WTC11 (cell line): ENCODE data around the gene SPI1. TPM values are rescaled to one million over a fixed set of nuclear protein-coding genes. Genes with fewer than 3 reads are reported as not detected.

Experiments used
- ATAC-seq: fragments of 200-7000 bp; cut with Tn5 transposase; 2 replicates; pipeline ENCODE4 v1.10.0; 2021; ENCODE audit warnings: mild to moderate bottlenecking, moderate library complexity
- CTCF ChIA-PET: fragments of 300-600 bp; sonication (Branson Sonifier 250); formaldehyde crosslinking; loops from one replicate; lab custom pipeline; 2021; ENCODE audit warnings: antibody characterized with exemption; lab: Charles Lee
- POLR2A ChIA-PET: fragments of 350-600 bp; sonication (Branson Sonifier 250); formaldehyde crosslinking; loops from one replicate; lab custom pipeline; 2021; ENCODE audit warnings: antibody characterized with exemption; lab: Charles Lee
- DNase-seq: peaks from one replicate; pipeline ENCODE4 v3.0.0; 2021; ENCODE audit warnings: low spot score
- H3K27ac Mint-ChIP-seq: 2 replicates; pipeline ENCODE4 v1.8.0; 2021; ENCODE audit warnings: mixed read lengths
- H3K27me3 Mint-ChIP-seq: 2 replicates; pipeline ENCODE4 v1.8.0; 2021; ENCODE audit warnings: low read depth, mild to moderate bottlenecking, moderate library complexity, mixed read lengths
- H3K36me3 Mint-ChIP-seq: 2 replicates; pipeline ENCODE4 v1.8.0; 2021; ENCODE audit warnings: mixed read lengths
- H3K4me1 Mint-ChIP-seq: 2 replicates; pipeline ENCODE4 v1.8.0; 2022; ENCODE audit warnings: mixed read lengths
- H3K4me3 Mint-ChIP-seq: 2 replicates; pipeline ENCODE4 v1.8.0; 2021; ENCODE audit warnings: mild to moderate bottlenecking, moderate library complexity, mixed read lengths
- H3K9me3 Mint-ChIP-seq: 2 replicates; pipeline ENCODE4 v1.8.0; 2021; ENCODE audit warnings: mixed read lengths
- ATF1 ChIP-seq: sonication (generic); formaldehyde crosslinking; IDR thresholded peaks from 2 replicates; pipeline ENCODE4 v1.8.1; 2023; ENCODE audit warnings: mild to moderate bottlenecking, moderate library complexity, missing genetic modification reagents
- ERG ChIP-seq: fragments of 250-450 bp; sonication (Bioruptor Pico); IDR thresholded peaks from 2 replicates; pipeline ENCODE4 v1.8.0; 2021; ENCODE audit warnings: mild to moderate bottlenecking
- FOXJ3 ChIP-seq: sonication (generic); formaldehyde crosslinking; IDR thresholded peaks from 2 replicates; pipeline ENCODE4 v1.9.0; 2021; ENCODE audit warnings: missing genetic modification reagents, mild to moderate bottlenecking, borderline replicate concordance
- NFE2L1 ChIP-seq: sonication (generic); formaldehyde crosslinking; IDR thresholded peaks from 2 replicates; pipeline ENCODE4 v1.8.1; 2023; ENCODE audit warnings: missing genetic modification reagents
- NR1H2 ChIP-seq: sonication (generic); formaldehyde crosslinking; IDR thresholded peaks from 2 replicates; pipeline ENCODE4 v1.9.0; 2021; ENCODE audit warnings: mild to moderate bottlenecking, moderate library complexity, missing genetic modification reagents
- RELA ChIP-seq: sonication (generic); formaldehyde crosslinking; IDR thresholded peaks from 2 replicates; pipeline ENCODE4 v1.8.1; 2022; ENCODE audit warnings: missing genetic modification reagents, mild to moderate bottlenecking, borderline replicate concordance
- TEAD4 ChIP-seq: sonication (generic); formaldehyde crosslinking; IDR thresholded peaks from 2 replicates; pipeline ENCODE4 v1.8.0; 2022; ENCODE audit warnings: mild to moderate bottlenecking, missing genetic modification reagents
- ZMAT4 ChIP-seq: fragments of 250-450 bp; sonication (Bioruptor Pico); IDR thresholded peaks from 2 replicates; pipeline ENCODE4 v1.9.0; 2021; ENCODE audit warnings: mild to moderate bottlenecking
- ZNF138 ChIP-seq: sonication (generic); formaldehyde crosslinking; conservative IDR thresholded peaks from 2 replicates; pipeline ENCODE4 v1.8.1; 2022; ENCODE audit warnings: mild to moderate bottlenecking, moderate library complexity, missing genetic modification reagents
- ZNF219 ChIP-seq: sonication (generic); formaldehyde crosslinking; IDR thresholded peaks from 2 replicates; pipeline ENCODE4 v1.8.0; 2023; ENCODE audit warnings: missing genetic modification reagents, mild to moderate bottlenecking, borderline replicate concordance
- ZNF263 ChIP-seq: sonication (generic); formaldehyde crosslinking; IDR thresholded peaks from 2 replicates; pipeline ENCODE4 v1.8.1; 2022; ENCODE audit warnings: low read depth, mild to moderate bottlenecking, moderate library complexity, missing genetic modification reagents
- ZNF416 ChIP-seq: fragments of 250-450 bp; sonication (Bioruptor Pico); IDR thresholded peaks from 2 replicates; pipeline ENCODE4 v1.9.0; 2021; ENCODE audit warnings: mild to moderate bottlenecking, inconsistent platforms
- ZNF425 ChIP-seq: fragments of 250-450 bp; sonication (Bioruptor Pico); conservative IDR thresholded peaks from 2 replicates; pipeline ENCODE4 v1.9.0; 2021; ENCODE audit warnings: mild to moderate bottlenecking
- ZSCAN18 ChIP-seq: fragments of 250-450 bp; sonication (Bioruptor Pico); IDR thresholded peaks from 2 replicates; pipeline ENCODE4 v2.1.2; 2022; ENCODE audit warnings: mild to moderate bottlenecking, moderate library complexity
- total RNA-seq: library from RNA; stranded (reverse); gene quantifications from 3 replicates; pipeline ENCODE4 v1.2.3, GENCODE V29; 2021
- TF ChIP-seq, protein P1 (sequence below): fragments of 250-450 bp; sonication (Bioruptor Pico); IDR thresholded peaks from 2 replicates; pipeline ENCODE4 v1.9.0; 2021; ENCODE audit warnings: mild to moderate bottlenecking
- TF ChIP-seq, protein P2 (sequence below): sonication (generic); formaldehyde crosslinking; IDR thresholded peaks from 2 replicates; pipeline ENCODE4 v1.8.0; 2022; ENCODE audit warnings: mild to moderate bottlenecking, missing genetic modification reagents
- TF ChIP-seq, protein P3 (sequence below): sonication (generic); formaldehyde crosslinking; IDR thresholded peaks from 2 replicates; pipeline ENCODE4 v1.8.1; 2023; ENCODE audit warnings: mild to moderate bottlenecking, missing genetic modification reagents, moderate library complexity

The SPI1 gene
- total RNA-seq, 1 experiment from 2014 or later, result 0.59 TPM

DNA sequence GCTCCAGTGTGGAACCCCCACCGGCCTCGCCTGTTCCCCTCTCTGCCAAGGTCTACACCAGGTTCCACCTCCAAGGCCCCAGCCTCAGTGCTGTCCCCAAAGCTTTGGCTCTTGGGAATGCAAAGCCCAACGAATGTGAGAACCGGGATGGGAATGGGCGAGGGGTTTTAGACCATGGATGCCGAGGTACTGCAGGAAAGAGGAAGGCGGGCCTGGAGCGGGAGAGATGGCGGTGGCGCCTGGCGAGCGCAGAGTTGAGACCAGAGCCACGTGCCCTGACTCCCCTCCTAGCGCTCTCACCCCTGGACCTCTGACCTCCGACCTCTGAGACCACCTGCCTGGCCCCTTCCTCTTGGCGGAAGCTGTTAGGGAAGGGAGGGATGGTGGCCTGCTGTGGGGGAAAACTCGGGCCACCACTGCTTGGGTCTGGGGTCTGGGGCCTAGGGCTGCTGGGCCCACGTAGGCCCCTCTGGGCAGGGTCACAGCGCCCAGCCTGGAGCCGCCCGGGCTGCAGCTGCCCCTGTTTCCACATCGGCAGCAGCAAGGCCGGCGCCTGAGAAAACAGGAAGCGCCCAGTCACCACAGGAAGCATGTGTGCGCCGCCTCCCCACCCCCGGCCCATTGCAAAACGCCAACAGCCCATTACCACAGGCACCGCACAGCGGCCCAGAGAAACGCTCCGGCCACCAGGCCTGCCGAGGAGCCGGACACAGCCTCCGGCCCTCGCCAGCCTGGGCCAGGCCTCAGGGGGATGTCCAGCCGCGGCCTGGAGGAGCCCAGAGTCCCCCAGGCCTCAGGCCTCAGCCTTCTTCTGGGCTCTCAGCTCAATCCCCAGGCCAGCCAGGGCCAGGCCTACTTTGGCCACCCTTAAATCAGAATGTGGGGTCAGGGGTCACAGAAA is 16.2 kb upstream of the SPI1 start (continued):
- TF ChIP-seq, protein P1, sequence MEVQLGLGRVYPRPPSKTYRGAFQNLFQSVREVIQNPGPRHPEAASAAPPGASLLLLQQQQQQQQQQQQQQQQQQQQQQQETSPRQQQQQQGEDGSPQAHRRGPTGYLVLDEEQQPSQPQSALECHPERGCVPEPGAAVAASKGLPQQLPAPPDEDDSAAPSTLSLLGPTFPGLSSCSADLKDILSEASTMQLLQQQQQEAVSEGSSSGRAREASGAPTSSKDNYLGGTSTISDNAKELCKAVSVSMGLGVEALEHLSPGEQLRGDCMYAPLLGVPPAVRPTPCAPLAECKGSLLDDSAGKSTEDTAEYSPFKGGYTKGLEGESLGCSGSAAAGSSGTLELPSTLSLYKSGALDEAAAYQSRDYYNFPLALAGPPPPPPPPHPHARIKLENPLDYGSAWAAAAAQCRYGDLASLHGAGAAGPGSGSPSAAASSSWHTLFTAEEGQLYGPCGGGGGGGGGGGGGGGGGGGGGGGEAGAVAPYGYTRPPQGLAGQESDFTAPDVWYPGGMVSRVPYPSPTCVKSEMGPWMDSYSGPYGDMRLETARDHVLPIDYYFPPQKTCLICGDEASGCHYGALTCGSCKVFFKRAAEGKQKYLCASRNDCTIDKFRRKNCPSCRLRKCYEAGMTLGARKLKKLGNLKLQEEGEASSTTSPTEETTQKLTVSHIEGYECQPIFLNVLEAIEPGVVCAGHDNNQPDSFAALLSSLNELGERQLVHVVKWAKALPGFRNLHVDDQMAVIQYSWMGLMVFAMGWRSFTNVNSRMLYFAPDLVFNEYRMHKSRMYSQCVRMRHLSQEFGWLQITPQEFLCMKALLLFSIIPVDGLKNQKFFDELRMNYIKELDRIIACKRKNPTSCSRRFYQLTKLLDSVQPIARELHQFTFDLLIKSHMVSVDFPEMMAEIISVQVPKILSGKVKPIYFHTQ (CRISPR knock-in tag), result no peak
- TF ChIP-seq NR1H2 (CRISPR knock-in tag), result no peak
- TF ChIP-seq, all 79 proteins: peak for 0

DNA sequence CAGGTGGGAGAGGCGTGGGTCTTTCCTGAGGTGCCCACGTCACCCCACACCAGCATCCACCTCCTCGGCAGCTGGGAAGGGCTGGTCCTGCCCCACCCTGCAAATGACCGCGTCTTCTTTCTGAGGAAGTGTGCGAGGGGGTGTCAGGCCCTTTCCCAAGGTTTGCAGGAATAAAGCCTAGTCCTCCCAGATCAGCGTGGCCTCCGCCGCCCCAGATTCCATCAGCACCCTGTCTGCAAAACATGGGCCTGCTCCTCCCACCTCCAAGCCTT is 15.6 kb upstream of the SPI1 start:
- TF ChIP-seq, protein P2, sequence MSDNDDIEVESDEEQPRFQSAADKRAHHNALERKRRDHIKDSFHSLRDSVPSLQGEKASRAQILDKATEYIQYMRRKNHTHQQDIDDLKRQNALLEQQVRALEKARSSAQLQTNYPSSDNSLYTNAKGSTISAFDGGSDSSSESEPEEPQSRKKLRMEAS (CRISPR knock-in tag), result no peak
- no peak for TF ChIP-seq ZNF416 (CRISPR knock-in tag)
- TF ChIP-seq ZNF425 (CRISPR knock-in tag), result no peak
- no peak for TF ChIP-seq NR1H2 (CRISPR knock-in tag)
- no peak for TF ChIP-seq ZNF219 (CRISPR knock-in tag)
- no peak for TF ChIP-seq ZNF263
- TF ChIP-seq, protein P3, sequence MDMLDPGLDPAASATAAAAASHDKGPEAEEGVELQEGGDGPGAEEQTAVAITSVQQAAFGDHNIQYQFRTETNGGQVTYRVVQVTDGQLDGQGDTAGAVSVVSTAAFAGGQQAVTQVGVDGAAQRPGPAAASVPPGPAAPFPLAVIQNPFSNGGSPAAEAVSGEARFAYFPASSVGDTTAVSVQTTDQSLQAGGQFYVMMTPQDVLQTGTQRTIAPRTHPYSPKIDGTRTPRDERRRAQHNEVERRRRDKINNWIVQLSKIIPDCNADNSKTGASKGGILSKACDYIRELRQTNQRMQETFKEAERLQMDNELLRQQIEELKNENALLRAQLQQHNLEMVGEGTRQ (CRISPR knock-in tag), result no peak
- TF ChIP-seq TEAD4 (CRISPR knock-in tag), result no peak
- POLR2A ChIA-PET, result no interaction called here
- Mint-ChIP-seq H3K36me3 (no peaks in the 10 kb centered on the region), H3K4me3 (no peak overlapping the region), H3K27ac (no peak overlapping the region), H3K9me3 (no peaks in the 10 kb centered on the region), H3K27me3 (no peaks in the 10 kb centered on the region), H3K4me1 (peaks cover 12% of the 10 kb centered on the region)
- DNase-seq, result no peak
- ATAC-seq, result no peak
- CTCF ChIA-PET, result interaction anchor here (0.9 to 1.8 kb wide), 2 partner anchors 18 to 20 kb away, joined by 4 to 6 read pairs; no protein-coding TSS in a partner anchor

DNA sequence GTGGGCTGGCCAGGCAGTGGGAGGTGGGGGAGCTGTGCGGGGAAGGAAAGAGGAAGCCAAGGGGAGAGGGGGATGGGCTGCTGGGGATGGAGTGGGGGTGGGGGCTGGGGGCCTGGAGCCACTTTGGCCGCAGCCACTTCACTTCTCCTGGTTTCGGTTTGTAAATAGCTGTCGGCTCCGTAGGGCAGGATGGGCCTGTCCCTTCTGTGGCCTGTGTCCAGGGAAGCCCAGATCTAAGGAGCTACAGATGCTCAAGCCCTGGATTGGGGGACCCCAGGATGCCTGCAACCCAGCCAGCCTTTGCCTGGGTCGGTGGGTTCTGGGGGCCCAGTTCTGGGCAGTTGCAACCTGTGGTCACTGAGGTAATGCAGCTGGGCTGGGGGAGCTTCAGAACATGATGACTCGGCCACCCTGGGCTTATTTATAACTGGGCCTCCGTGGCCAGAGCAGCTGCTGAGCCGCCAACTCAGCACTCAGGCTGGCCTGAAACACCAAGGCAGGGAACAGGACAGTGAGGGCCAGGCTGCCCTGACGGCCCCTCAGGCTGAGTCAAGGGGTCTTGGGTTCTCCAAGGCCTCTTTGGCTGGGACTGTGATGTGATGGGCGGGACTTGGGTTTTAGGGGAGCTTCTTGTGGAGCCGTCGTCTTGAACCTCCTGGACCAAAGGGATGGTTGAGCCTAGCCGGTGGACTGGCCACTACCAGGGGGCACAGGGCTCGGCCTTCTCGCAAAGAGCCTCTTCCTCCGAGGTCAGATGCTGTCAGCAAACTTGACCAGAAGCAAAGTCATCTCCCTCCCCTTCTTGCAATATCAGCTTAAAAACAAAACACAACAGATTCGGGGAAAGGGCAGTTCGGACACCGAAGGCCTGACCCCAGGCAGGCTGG is 15.1 kb upstream of the SPI1 start:
- TF ChIP-seq ERG (no peak), ZMAT4 (no peak), RELA (CRISPR knock-in tag) (no peak), ATF1 (no peak), FOXJ3 (CRISPR knock-in tag) (no peak), ZSCAN18 (no peak), ZNF138 (CRISPR knock-in tag) (no peak), NFE2L1 (CRISPR knock-in tag) (no peak)
- peaks cover 9% of the 10 kb centered on the region for H3K4me1 Mint-ChIP-seq
- no peaks in the 10 kb centered on the region for H3K36me3 Mint-ChIP-seq
- ATAC-seq (no peak), DNase-seq (no peak)
- no peaks in the 10 kb centered on the region for H3K9me3 Mint-ChIP-seq
- POLR2A ChIA-PET, result no interaction called here
- no peak overlapping the region for H3K4me3 Mint-ChIP-seq
- H3K27me3 Mint-ChIP-seq, result no peaks in the 10 kb centered on the region
- H3K27ac Mint-ChIP-seq, result no peak overlapping the region
- CTCF ChIA-PET, result interaction anchor here (0.6 to 2.5 kb wide), 3 partner anchors 19 to 131 kb away, joined by 3 to 19 read pairs (median 4); no protein-coding TSS in a partner anchor
